Measurements from ENCODE around the gene CATSPERZ.

The CATSPERZ gene

DNA sequence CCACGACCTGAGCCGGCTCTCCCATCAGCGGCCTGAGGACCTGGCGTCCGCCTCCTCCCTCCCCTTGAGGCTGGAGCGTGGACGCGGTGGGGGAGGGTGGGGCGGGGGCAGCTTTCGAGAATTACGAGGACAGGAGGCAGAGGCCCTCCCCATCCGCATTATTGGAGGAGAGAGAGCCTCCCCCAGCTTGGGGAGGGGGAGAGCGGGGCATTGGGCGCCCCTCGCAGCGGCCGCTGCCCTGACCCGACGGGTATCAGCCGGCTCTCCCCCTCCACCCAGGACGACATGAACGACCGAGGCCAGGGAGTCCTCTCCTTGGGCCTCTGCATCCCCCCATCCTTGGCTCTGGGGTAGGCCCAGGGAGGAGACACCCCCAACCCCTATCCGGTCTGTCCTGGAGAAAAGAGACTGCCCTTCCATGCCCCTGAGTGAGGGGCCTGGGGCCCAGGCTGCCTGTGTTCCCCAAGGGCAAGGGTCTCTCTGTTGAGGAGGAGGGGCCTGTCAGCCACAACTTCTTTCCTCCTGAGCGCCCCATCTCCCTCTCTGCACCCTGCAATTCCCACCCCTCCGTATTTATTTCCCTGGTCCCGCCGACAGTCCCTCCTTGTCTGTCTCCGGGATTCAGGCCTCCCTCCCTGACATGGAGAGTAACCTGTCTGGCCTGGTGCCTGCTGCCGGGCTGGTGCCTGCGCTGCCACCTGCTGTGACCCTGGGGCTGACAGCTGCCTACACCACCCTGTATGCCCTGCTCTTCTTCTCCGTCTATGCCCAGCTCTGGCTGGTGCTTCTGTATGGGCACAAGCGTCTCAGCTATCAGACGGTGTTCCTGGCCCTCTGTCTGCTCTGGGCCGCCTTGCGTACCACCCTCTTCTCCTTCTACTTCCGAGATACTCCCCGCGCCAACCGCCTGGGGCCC is 14.0 kb upstream of the CATSPERZ start:
- peak in 1 of 5 experiments; percentile 70 for DNase-seq

DNA sequence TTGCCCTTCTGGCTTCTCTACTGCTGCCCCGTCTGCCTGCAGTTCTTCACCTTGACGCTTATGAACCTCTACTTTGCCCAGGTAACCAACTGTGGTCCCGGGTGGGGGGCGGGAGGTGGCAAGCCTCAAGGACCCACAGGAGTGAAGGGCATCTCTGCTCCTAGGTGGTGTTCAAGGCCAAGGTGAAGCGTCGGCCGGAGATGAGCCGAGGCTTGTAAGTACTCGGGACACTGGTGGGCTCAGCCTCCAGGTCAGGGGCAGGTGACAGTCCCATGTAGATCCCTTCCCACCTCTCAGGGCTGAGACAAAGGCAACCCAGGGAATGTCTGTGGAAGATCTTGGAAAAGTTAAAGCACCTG is 13.4 kb upstream of the CATSPERZ start:
- DNase-seq: no peak

DNA sequence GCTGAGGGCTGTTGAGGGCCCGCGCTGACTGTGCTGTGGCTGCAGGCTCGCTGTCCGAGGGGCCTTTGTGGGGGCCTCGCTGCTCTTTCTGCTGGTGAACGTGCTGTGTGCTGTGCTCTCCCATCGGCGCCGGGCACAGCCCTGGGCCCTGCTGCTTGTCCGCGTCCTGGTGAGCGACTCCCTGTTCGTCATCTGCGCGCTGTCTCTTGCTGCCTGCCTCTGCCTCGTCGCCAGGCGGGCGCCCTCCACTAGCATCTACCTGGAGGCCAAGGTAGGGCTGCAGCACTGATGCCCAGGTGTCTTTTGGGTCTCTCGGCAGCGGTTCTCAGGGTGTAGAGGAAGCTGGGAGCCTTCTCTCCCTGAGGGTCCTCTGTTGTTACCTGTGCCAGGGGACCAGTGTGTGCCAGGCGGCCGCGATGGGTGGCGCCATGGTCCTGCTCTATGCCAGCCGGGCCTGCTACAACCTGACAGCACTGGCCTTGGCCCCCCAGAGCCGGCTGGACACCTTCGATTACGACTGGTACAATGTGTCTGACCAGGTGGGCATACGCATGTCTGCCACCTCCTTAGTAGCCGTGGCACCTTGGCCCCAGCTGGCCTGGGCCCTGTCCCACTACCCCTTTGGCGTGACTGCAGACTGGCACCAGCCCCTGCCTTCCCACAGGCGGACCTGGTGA is 12.3 kb upstream of the CATSPERZ start:
- DNase-seq: no peak

DNA sequence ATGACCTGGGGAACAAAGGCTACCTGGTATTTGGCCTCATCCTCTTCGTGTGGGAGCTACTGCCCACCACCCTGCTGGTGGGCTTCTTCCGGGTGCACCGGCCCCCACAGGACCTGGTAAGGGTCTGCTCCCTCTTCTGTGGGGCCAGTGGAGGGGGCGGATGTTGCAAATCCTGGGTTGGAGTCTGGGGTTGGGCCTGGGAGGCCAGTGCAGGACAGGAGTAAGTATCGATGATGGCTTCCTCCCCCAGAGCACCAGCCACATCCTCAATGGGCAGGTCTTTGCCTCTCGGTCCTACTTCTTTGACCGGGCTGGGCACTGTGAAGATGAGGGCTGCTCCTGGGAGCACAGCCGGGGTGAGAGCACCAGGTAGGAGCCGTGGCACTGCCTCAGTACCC is 11.8 kb upstream of the CATSPERZ start:
- no peak for DNase-seq

DNA sequence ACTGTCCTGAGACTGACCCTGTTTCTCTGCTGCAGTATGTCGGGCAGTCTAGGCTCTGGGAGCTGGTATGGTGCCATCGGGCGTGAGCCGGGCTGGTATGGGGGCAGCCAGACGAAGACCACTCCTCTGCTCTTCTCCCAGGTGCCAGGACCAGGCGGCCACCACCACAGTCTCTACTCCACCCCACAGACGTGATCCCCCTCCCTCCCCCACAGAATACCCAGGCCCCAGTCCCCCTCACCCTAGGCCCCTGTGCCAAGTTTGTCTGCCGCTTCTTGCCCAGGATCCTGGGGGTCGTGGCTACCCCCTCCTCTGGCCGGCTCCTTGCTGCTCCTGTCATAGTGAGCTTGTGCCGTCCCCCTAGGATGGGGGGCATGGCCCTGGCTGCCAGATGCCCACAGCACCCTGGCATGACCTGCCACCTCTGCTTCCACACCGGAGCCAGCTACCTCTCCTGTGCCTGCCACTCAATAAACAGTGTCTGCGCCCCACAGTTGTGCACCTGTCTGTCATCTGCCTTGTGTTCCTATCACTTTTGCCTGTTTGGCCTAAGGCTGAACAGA is 11.1 kb upstream of the CATSPERZ start:
- DNase-seq: no peak

DNA sequence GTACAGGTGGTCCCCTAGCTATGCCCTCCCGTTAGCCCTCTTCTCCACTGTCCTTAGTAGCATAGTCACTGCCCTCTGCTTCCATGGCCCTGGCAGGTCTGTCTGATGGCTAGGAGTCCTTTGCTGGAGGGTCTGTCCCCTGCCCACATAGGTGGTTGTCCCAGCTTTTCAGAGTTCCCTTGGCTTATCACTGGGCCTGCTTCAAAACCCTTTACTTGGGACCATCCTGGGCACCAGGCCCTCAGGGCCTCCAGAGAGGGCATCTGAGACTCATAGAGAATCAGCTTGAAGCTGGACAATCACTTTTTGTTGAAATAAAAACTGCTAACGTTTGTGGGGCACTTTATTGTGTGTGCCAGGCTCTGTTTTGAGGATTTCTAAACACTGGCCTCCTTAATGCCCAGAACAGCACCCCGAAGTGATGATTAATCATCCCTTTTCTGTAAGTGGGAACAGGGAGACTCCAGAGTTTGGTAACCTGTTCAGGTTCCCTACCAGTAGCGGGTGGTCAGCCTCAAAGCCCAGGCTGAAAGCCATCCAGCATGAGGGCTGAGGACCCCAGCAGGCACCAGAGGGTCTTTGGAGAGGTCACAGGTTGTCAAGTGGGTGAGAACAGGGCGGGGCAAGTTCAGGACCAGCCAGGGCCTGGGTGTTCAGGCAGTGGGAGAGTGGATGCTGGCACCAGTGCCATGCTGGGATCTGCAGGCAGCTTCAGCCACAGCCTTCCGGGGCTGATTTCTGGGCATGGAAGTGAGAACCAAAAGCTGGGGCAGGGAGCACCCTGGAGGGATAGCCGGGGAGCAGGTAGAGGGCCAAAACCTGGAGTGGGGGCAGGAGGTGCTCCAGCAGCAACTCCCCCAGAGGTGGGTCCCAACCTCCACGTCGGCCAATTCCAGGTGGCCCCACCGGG is 9.6 kb upstream of the CATSPERZ start:
- no peak for DNase-seq

DNA sequence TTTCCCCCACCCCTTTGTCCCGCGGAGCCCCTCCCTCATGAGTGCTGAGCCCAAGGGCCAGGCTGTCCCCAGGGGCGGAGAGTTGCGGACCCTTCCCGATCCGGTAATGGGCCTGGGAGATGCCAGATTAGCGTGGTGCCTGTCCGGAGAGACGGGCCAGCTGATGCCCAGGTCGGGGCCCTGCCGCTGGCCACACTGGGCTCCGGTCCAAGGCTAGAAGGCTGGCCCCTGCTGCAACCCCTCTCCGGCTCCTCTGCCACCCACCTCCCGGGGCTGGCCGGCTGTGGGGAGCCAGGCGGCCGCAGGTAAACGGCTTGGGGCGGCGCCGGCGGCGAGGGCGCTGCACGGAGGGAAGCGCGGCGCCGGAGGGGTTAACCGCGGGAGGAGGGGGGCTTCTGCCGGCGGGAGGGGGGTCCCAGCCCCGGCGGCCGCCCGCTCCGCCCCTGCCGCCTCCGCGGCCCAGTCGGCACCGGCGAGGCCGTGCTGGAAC is 8.9 kb upstream of the CATSPERZ start, which contains the start of gene KCNK4:
Gene KCNK4 (plus strand): TSS at position 41 of the 490 bp plus-strand sequence. CDS start 1,717 bp downstream, outside the sequence.
- no peak for DNase-seq

DNA sequence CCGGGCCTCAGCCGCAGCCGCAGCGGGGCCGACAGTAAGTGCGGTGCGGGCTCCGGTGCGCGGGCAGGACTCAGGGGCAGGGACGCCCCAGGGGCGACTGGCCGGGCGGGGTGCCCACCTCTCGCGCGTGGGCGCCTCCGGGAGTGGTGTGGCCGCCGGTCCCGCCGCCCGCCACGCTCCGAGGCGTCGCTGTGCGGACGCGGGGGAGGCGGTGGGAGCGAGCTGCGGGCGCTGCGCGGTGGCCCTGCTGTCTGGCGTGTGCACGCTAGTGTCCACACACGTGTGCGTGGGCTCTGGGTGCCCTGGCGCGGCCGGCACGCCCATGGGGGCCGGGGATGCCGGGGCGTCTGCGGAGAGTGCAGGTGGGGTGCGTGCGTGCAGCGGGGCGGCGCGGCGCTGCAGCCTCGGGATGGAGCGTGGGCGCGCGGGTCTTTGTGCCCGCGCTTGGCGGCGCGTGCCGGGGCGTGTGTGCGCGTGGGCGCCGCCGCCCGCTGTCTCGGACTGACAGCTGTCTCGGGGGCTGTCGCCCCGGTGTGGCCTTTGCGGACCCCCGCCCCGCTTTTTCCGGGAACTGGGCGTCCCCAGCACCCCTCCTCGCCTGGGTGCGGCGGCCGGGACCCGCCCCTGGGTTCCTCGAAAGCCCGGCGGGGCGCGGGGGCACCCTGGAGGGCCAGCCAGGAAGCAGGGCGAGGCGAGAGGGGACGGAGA is 8.3 kb upstream of the CATSPERZ start:
- no peak for DNase-seq

DNA sequence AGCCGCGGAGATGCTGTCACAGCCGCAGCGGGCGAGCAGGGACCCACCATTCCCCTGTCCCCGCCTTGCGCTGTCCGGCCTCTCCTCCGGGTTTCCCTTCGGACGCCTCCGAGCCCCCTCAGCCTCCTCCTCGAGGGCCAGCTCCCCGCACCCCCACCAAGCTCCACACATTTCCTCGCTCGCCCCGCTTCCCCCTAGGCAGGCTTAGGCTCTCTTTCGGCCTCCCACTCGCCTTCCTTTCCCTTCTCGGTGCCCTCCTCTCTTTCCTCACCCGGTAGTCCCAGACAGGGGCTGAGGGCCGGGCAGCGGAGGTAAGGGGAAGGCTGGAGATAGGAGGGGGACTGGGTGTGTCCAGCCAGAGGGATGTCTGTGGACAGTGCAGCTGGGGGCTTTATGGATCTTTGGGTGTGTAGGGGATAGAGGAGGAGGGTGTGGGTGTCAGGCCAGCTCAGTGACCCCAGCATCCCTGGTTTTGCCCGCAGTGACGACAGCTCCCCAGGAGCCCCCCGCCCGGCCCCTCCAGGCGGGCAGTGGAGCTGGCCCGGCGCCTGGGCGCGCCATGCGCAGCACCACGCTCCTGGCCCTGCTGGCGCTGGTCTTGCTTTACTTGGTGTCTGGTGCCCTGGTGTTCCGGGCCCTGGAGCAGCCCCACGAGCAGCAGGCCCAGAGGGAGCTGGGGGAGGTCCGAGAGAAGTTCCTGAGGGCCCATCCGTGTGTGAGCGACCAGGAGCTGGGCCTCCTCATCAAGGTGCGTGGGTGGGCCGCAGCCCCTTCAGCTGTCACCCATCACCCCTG is 7.5 kb upstream of the CATSPERZ start:
- DNase-seq: no peak

DNA sequence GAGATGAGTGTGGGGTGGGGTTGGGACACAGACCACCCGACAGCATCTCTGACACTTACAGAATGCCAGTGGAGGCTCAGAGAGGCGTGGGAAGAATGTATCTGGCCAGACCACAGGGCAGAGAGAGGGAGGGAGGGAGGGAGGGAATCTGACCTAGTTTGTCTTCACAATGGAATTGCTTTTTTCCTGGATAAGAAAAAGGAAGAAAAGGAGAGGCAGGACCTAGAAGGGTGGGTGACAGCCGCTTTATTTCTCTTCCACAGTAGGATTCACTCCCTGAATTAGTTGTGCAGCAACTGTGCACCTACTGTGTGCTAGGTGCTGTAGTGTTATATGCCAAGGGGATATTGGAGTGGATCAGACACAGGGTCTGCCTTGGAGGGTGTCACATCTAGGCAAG is 5.4 kb upstream of the CATSPERZ start:
- DNase-seq: no peak

DNA sequence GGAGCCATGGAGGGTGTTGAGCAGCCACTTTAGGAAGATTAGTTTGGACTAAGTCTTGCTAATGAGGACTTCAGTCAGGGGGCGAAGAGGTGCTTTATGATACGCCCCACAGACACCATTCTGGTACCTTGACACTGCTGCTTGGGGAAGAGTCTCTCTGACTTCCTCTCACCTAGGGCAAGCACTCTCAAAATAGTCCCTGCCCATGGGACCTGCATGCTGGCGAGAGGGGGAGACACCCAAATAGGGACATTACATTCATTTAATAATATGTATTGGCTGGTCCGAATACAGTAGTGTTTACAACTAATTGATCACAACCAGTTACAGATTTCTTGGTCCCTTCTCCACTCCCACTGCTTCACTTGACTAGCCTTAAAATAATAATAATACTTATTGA is 4.4 kb upstream of the CATSPERZ start:
- DNase-seq: no peak

DNA sequence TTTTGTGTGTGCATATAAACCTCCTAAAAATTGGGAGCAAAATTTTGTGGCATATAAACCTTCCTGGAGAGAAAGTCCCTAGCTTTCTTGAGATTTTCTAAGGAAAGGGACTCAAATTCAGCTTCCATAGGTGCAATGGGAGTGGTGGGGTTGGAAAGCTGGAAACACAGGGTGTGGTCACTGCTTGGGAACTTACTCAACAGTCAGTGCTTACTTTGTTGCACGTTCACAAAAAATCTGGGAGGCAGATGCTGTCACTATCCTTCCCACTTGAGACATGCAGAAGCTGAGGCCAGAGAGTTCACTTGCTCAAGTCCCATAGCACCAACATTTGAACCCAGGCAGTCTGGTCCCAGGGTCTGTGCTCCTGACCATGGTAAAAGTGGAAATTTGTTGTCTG is 3.9 kb upstream of the CATSPERZ start:
- no peak for DNase-seq

DNA sequence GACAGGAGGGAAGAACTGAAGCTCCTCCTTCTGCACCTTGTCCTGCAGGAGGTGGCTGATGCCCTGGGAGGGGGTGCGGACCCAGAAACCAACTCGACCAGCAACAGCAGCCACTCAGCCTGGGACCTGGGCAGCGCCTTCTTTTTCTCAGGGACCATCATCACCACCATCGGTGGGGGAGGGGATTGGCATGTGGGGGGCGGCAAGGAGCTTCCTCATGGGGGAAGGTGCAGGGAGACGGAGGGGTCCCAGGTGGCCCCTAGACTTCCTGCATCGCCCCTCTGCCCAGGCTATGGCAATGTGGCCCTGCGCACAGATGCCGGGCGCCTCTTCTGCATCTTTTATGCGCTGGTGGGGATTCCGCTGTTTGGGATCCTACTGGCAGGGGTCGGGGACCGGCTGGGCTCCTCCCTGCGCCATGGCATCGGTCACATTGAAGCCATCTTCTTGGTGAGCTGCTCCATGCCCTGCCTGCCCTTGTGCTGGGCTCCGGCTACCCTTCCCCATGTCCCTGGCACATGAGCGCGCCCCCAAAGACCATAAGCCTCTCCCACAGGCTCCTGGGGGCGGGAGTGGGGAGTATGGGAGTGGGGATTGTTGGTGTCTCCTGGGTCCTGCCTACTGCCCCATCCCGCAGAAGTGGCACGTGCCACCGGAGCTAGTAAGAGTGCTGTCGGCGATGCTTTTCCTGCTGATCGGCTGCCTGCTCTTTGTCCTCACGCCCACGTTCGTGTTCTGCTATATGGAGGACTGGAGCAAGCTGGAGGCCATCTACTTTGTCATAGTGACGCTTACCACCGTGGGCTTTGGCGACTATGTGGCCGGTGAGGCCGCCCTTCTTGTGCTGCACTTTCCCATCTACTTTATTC is 3.1 kb upstream of the CATSPERZ start:
- DNase-seq: no peak

DNA sequence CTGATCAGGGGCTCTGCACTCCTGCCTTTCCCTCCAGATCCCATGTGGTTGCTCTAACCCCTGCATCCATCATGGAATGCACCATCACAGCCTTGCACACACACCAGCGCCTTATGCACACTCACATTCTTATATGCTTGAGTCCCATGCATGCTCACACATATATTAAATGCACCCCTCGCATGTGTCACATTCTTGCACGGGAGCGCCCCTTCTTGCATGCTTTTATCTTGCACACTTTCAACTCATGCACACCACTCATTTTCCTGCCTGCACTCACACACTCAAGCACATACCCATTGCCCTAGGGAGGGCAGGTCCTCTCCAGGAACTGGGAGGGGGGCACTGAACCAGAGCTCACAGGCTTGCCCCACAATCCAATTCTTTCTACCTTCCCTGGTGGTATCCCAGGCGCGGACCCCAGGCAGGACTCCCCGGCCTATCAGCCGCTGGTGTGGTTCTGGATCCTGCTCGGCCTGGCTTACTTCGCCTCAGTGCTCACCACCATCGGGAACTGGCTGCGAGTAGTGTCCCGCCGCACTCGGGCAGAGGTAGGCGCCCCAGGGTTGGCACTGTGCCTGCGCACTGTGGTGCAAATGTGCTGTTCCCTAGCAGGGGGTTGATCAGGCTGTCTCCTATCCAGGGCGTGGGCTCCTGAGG is 2.3 kb upstream of the CATSPERZ start:
- DNase-seq: no peak

DNA sequence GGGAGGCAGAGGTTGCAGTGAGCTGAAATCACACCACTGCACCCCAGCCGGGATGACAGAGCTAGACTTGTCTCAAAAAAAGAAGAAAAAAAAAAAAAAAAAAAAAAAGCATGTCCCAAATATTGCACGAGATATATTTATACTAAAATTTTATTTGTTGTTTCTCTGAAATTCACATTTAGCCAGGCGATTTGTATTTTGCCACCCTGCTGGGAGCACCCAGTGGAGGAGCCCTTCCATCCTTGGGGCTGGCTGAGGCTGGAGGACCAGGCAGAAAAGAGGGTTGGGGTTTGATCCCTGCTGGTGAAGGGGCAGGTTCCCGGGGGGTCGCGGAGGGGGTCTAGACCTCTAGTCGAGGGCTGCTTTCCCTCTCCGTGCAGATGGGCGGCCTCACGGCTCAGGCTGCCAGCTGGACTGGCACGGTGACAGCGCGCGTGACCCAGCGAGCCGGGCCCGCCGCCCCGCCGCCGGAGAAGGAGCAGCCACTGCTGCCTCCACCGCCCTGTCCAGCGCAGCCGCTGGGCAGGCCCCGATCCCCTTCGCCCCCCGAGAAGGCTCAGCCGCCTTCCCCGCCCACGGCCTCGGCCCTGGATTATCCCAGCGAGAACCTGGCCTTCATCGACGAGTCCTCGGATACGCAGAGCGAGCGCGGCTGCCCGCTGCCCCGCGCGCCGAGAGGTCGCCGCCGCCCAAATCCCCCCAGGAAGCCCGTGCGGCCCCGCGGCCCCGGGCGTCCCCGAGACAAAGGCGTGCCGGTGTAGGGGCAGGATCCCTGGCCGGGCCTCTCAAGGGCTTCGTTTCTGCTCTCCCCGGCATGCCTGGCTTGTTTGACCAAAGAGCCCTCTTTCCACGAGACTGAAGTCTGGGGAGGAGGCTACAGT is 952 bp upstream of the CATSPERZ start:
- DNase-seq: no peak

DNA sequence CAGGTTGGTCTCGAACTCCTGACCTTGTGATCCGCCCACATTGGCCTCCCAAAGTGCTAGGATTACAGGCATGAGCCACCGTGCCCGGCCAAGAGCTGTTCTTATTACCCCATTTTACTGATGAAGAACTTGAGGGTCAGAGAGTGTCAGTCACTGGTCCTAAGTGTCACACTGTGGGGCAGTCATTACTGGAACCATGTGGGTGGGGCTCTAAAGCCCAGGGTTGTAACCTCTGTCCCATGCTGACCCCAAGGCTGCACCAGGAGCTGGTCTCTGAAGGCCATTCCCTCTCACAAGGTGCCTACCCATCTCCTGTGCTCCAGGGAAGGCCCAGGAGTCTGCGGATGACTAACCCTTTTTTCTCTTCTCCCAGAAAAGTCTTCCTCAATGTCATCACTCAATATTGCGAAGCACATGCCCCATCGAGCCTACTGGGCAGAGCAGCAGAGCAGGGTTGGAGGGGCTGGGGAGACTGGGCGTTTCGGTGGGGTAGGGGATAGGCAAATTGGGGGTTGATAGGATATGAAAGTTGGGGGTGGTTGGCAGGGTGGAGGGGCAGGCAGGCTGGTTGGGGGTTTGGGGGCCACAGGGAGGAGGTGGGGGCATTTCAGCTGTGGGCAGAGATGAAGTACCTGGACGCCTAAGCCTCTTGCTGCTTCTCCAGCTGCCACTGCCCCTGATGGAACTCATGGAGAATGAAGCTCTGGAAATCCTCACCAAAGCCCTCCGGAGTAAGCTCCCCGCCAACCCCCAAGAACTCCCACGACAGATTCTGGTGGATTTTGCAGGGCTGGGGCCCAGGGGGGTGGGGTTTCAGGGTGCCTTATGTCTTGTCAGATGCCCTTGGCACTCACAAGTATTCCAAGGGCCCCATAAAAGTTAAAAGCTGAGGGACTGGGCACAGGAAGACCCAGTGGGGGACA is 3.2 kb downstream of the CATSPERZ start:
- no peak for DNase-seq

DNA sequence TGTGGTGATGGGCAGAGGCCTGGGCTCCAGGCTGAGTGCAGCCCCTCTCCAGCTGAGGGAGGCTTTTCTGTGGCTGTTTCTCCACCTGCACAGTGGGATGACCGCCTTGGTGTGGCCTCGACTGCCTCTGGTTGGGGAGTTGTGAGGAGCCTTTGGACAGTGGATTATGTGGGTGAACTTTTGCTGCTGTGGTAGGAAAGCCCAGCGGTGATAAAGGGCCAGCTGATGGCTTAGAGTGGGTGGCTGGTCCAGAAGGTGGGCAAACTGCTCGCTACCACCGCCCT is 3.8 kb downstream of the CATSPERZ start:
- DNase-seq: no peak

Measured in T-helper 2 cell (primary cell).